Neural progenitor cell (in vitro differentiated cells): ENCODE data around the gene TPST1. TPM values are rescaled to one million over a fixed set of nuclear protein-coding genes. Genes with fewer than 3 reads are reported as not detected.

Experiments
- DNase-seq: peaks from one replicate; pipeline ENCODE4 v3.0.0-alpha.2; 2016; ENCODE audit warnings: low spot score
- H2AFZ ChIP-seq: fragments of 200-600 bp; sonication (generic); replicated peaks from 2 replicates; pipeline ENCODE4 v1.6.1; 2016; ENCODE audit warnings: antibody characterized with exemption
- H3F3A ChIP-seq: fragments of 200-600 bp; sonication (generic); 2 replicates; pipeline ENCODE4 v1.6.1; 2016; ENCODE audit warnings: antibody characterized with exemption, low read depth
- H3K27ac ChIP-seq: fragments of 200-600 bp; sonication (generic); 2 replicates; pipeline ENCODE4 v1.5.1; 2016; ENCODE audit warnings: mild to moderate bottlenecking
- H3K27me3 ChIP-seq: fragments of 200-600 bp; sonication (generic); 2 replicates; pipeline ENCODE4 v1.6.1; 2016; ENCODE audit warnings: mild to moderate bottlenecking, moderate library complexity
- H3K36me3 ChIP-seq: fragments of 200-600 bp; sonication (generic); 2 replicates; pipeline ENCODE4 v1.5.1; 2016
- H3K4me1 ChIP-seq: fragments of 200-600 bp; sonication (generic); 2 replicates; pipeline ENCODE4 v1.6.1; 2016; ENCODE audit warnings: mixed run types
- H3K4me2 ChIP-seq: fragments of 200-600 bp; sonication (generic); 2 replicates; pipeline ENCODE4 v1.6.1; 2016
- H3K4me3 ChIP-seq: fragments of 200-600 bp; sonication (generic); 2 replicates; pipeline ENCODE4 v1.5.1; 2016
- H3K79me2 ChIP-seq: fragments of 200-600 bp; sonication (generic); 2 replicates; pipeline ENCODE4 v1.6.1; 2016; ENCODE audit warnings: low read depth
- H3K9ac ChIP-seq: fragments of 200-600 bp; sonication (generic); 2 replicates; pipeline ENCODE4 v1.6.1; 2016
- H3K9me3 ChIP-seq: fragments of 200-600 bp; sonication (generic); 2 replicates; pipeline ENCODE4 v1.5.1; 2016; ENCODE audit warnings: low read depth
- H4K20me1 ChIP-seq: fragments of 200-600 bp; sonication (generic); 2 replicates; pipeline ENCODE4 v1.6.1; 2016; ENCODE audit warnings: low read depth
- H3K27ac Mint-ChIP-seq: 3 replicates; pipeline ENCODE4 v1.8.0; 2021; ENCODE audit warnings: mixed read lengths
- H3K27me3 Mint-ChIP-seq: 2 replicates; pipeline ENCODE4 v1.8.0; 2022; ENCODE audit warnings: low read depth, mild to moderate bottlenecking, inconsistent platforms, moderate library complexity, mixed read lengths; ENCODE audit not compliant: insufficient read depth
- H3K36me3 Mint-ChIP-seq: 3 replicates; pipeline ENCODE4 v1.8.0; 2021; ENCODE audit warnings: mixed read lengths
- H3K4me1 Mint-ChIP-seq: 3 replicates; pipeline ENCODE4 v1.8.0; 2021; ENCODE audit warnings: mixed read lengths
- H3K4me3 Mint-ChIP-seq: 3 replicates; pipeline ENCODE4 v1.8.0; 2021; ENCODE audit warnings: mild to moderate bottlenecking, moderate library complexity, mixed read lengths
- H3K9me3 Mint-ChIP-seq: 3 replicates; pipeline ENCODE4 v1.8.0; 2020; ENCODE audit warnings: mixed read lengths
- EZH2 ChIP-seq: fragments of 200-600 bp; sonication (generic); IDR thresholded peaks from 2 replicates; pipeline ENCODE4 v1.6.1; 2017; ENCODE audit warnings: antibody characterized with exemption, mild to moderate bottlenecking, moderate library complexity
- EZH2phosphoT487 ChIP-seq: fragments of 200-600 bp; sonication (generic); IDR thresholded peaks from 2 replicates; pipeline ENCODE4 v1.6.1; 2017; ENCODE audit warnings: antibody characterized with exemption
- total RNA-seq: library from RNA; depleted of rRNA; stranded (reverse); fragments of >200 nt; gene quantifications from 2 replicates; pipeline ENCODE4 v1.2.3, GENCODE V29; 2015; ENCODE audit warnings: low replicate concordance
- TF ChIP-seq, protein P1 (sequence below): fragments of 200-600 bp; sonication (generic); IDR thresholded peaks from 2 replicates; pipeline ENCODE4 v1.5.1; 2017; ENCODE audit warnings: antibody characterized with exemption, mild to moderate bottlenecking

Gene TPST1
- total RNA-seq, 1 donor from 2014 or later, result 24.9 TPM

- Mint-ChIP-seq H3K4me3 (no peak overlapping the region), H3K27me3 (no peaks in the 10 kb centered on the region), H3K27ac (no peak overlapping the region), H3K4me1 (peaks cover 3% of the 10 kb centered on the region), H3K36me3 (peaks cover 4% of the 10 kb centered on the region), H3K9me3 (peaks cover 2% of the 10 kb centered on the region)
- Histone ChIP-seq H3K79me2 (peaks cover 5% of the 10 kb centered on the region), H3K4me2 (no peak overlapping the region), H3K27ac (no peak overlapping the region), H4K20me1 (peaks cover 9% of the 10 kb centered on the region), H2AFZ (no peak overlapping the region), H3K4me1 (peaks cover 3% of the 10 kb centered on the region), H3K9me3 (no peaks in the 10 kb centered on the region), H3K27me3 (no peaks in the 10 kb centered on the region), H3K4me3 (no peak overlapping the region), H3K9ac (no peak overlapping the region), H3K36me3 (peaks cover 6% of the 10 kb centered on the region), H3F3A (no peaks in the 10 kb centered on the region)
- TF ChIP-seq, protein P1, sequence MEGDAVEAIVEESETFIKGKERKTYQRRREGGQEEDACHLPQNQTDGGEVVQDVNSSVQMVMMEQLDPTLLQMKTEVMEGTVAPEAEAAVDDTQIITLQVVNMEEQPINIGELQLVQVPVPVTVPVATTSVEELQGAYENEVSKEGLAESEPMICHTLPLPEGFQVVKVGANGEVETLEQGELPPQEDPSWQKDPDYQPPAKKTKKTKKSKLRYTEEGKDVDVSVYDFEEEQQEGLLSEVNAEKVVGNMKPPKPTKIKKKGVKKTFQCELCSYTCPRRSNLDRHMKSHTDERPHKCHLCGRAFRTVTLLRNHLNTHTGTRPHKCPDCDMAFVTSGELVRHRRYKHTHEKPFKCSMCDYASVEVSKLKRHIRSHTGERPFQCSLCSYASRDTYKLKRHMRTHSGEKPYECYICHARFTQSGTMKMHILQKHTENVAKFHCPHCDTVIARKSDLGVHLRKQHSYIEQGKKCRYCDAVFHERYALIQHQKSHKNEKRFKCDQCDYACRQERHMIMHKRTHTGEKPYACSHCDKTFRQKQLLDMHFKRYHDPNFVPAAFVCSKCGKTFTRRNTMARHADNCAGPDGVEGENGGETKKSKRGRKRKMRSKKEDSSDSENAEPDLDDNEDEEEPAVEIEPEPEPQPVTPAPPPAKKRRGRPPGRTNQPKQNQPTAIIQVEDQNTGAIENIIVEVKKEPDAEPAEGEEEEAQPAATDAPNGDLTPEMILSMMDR, result no peak
- TF ChIP-seq EZH2phosphoT487, result no peak
- no peak for TF ChIP-seq EZH2
- no peak for DNase-seq
Observed at GRCh38 chr7:66283003-66283920, 78.1 kb downstream of the TPST1 start.

DNA sequence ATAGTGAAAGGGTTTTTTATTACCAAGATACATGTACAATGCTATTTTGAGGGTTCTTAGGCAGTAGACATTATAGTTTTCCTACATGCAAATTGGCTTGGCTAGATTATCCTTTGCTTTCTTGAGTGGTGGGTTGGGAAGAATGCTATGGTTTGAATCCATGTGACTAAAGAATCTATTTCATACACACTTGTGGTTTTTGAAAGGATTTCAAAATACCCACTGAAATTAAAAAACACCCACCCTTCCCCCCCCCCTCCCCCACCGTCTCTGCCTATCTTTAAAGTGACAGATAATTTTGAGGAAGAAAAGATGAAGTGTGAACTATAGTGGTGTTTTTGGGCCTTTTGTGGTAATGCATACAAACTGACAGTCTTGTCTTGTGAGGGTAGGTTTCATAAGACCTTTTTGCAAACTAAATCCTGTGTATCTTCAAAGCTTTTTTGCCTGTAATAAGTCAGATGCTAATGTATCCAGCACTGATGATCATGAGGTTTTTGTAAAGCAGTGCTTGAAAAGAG, 90.9 kb downstream of the TPST1 start:
- no peak overlapping the region for H3K27ac Mint-ChIP-seq
- Histone ChIP-seq H3K9ac (no peak overlapping the region), H3K4me2 (no peak overlapping the region)

GRCh38 chr7:66296557-66296956, 91.4 kb downstream of the TPST1 start:
- DNase-seq, result no peak
- Histone ChIP-seq H3F3A (peaks cover 3% of the 10 kb centered on the region), H3K27ac (no peak overlapping the region), H3K36me3 (no peaks in the 10 kb centered on the region), H4K20me1 (no peaks in the 10 kb centered on the region), H3K4me1 (peaks cover 3% of the 10 kb centered on the region), H3K4me2 (no peak overlapping the region), H3K9ac (no peak overlapping the region), H3K27me3 (no peaks in the 10 kb centered on the region), H3K4me3 (no peak overlapping the region), H2AFZ (no peak overlapping the region), H3K79me2 (peaks cover 37% of the 10 kb centered on the region), H3K9me3 (no peaks in the 10 kb centered on the region)
- Mint-ChIP-seq H3K9me3 (peaks cover 18% of the 10 kb centered on the region), H3K4me1 (no peaks in the 10 kb centered on the region), H3K27ac (no peak overlapping the region), H3K27me3 (no peaks in the 10 kb centered on the region), H3K4me3 (no peak overlapping the region), H3K36me3 (peaks cover 12% of the 10 kb centered on the region)
- no peak for TF ChIP-seq EZH2
- TF ChIP-seq EZH2phosphoT487, result no peak
- TF ChIP-seq, protein P1, result no peak

More for the DNA sequence above, 90.9 kb downstream of the TPST1 start:
- H3K9me3 ChIP-seq, result no peaks in the 10 kb centered on the region
- H3K36me3 ChIP-seq, result no peaks in the 10 kb centered on the region
- Mint-ChIP-seq H3K36me3 (peaks cover 12% of the 10 kb centered on the region), H3K9me3 (peaks cover 18% of the 10 kb centered on the region), H3K4me1 (no peaks in the 10 kb centered on the region), H3K27me3 (no peaks in the 10 kb centered on the region), H3K4me3 (no peak overlapping the region)
- H3K4me3 ChIP-seq, result no peak overlapping the region
- TF ChIP-seq EZH2phosphoT487 (no peak), EZH2 (no peak)
- TF ChIP-seq, protein P1, result no peak
- H3K27ac ChIP-seq, result no peak overlapping the region
- no peak overlapping the region for H2AFZ ChIP-seq
- H3K4me1 ChIP-seq, result no peaks in the 10 kb centered on the region
- no peaks in the 10 kb centered on the region for H3K27me3 ChIP-seq
- H3K79me2 ChIP-seq, result peaks cover 37% of the 10 kb centered on the region
- H4K20me1 ChIP-seq, result no peaks in the 10 kb centered on the region
- H3F3A ChIP-seq, result no peaks in the 10 kb centered on the region
- DNase-seq, result no peak
